Activated CD4-positive, alpha-beta T cell treated with anti-CD3 and anti-CD28 coated beads for 24 hours (primary cell): ENCODE measurements around the gene GRM8.

ENCODE experiments used
- DNase-seq, 2 donors: peaks; one replicate each; pipeline ENCODE4 v3.0.0-alpha.2; 2020; ENCODE audit warnings: low read depth in 2 of 2

The GRM8 gene

GRCh38 chr7:127230192-127230925 is 22.4 kb downstream of the GRM8 start:
- DNase-seq = no peak

GRCh38 chr7:127226685-127227374 is 25.9 kb downstream of the GRM8 start:
- DNase-seq = no peak

- DNase-seq = no peak
Measured at GRCh38 chr7:127221731-127222130, 31.0 kb downstream of the GRM8 start.

GRCh38 chr7:127214956-127215718 is 37.6 kb downstream of the GRM8 start:
- DNase-seq = no peak

GRCh38 chr7:127209886-127210285 is 42.9 kb downstream of the GRM8 start:
- no peak for DNase-seq

- DNase-seq = no peak
Measured at GRCh38 chr7:127208860-127209259, 43.9 kb downstream of the GRM8 start.

- no peak for DNase-seq
Measured at GRCh38 chr7:127208351-127208750, 44.4 kb downstream of the GRM8 start.

GRCh38 chr7:127207806-127208205 is 44.9 kb downstream of the GRM8 start:
- DNase-seq = no peak

- no peak for DNase-seq
Measured at GRCh38 chr7:127207230-127207629, 45.5 kb downstream of the GRM8 start.

GRCh38 chr7:127194571-127194970 is 58.2 kb downstream of the GRM8 start:
- no peak for DNase-seq

- no peak for DNase-seq
Measured at GRCh38 chr7:127189886-127190285, 62.9 kb downstream of the GRM8 start.

GRCh38 chr7:127189074-127189473 is 63.7 kb downstream of the GRM8 start:
- DNase-seq = no peak

GRCh38 chr7:127187740-127188139 is 65.0 kb downstream of the GRM8 start:
- DNase-seq = no peak

GRCh38 chr7:127186686-127187085 is 66.1 kb downstream of the GRM8 start:
- DNase-seq = no peak

GRCh38 chr7:127177156-127177555 is 75.6 kb downstream of the GRM8 start:
- DNase-seq = no peak

GRCh38 chr7:127162366-127162765 is 90.4 kb downstream of the GRM8 start:
- DNase-seq = no peak

GRCh38 chr7:127158659-127159058 is 94.1 kb downstream of the GRM8 start:
- no peak for DNase-seq

- DNase-seq = no peak
Measured at GRCh38 chr7:127154958-127155357, 97.8 kb downstream of the GRM8 start.

- DNase-seq = no peak
Measured at GRCh38 chr7:127154101-127154500, 98.6 kb downstream of the GRM8 start.

- no peak for DNase-seq
Measured at GRCh38 chr7:127153315-127153714, 99.4 kb downstream of the GRM8 start.

GRCh38 chr7:127152423-127152822 is 100.3 kb downstream of the GRM8 start:
- no peak for DNase-seq

GRCh38 chr7:127151379-127151778 is 101.4 kb downstream of the GRM8 start:
- DNase-seq = no peak

GRCh38 chr7:127150543-127150942 is 102.2 kb downstream of the GRM8 start:
- no peak for DNase-seq
